Activated T-helper 17 cell treated with anti-CD3 and anti-CD28 coated beads, Interleukin-2, amount 50 U/mL, for 72 hours (primary cell): ENCODE measurements around the gene MSRB1. TPM values are rescaled to one million over a fixed set of nuclear protein-coding genes. Genes with fewer than 3 reads are reported as not detected.
A peak's percentile ranks its signal among the peaks of the same experiment; 100 is the strongest.
"Not testable (repeated sequence)": the region's sequence is repeated elsewhere in the genome, so short reads cannot be mapped to it uniquely, and the experiment has no call there.

ENCODE experiments used
- ATAC-seq: fragments of 150-1000 bp; cut with Tn5 transposase; replicated peaks from 2 replicates; pipeline ENCODE4 v1.10.0; 2021; ENCODE audit warnings: mild to moderate bottlenecking, moderate library complexity
- H3K27ac Mint-ChIP-seq: one replicate; pipeline ENCODE4 v1.8.0; 2022; ENCODE audit warnings: mixed read lengths
- H3K27me3 Mint-ChIP-seq: one replicate; pipeline ENCODE4 v1.8.0; 2022; ENCODE audit warnings: mixed read lengths
- H3K36me3 Mint-ChIP-seq: one replicate; pipeline ENCODE4 v1.8.0; 2022; ENCODE audit warnings: low read depth, mild to moderate bottlenecking, mixed read lengths
- H3K4me1 Mint-ChIP-seq: one replicate; pipeline ENCODE4 v1.8.0; 2022; ENCODE audit warnings: mixed read lengths
- H3K4me3 Mint-ChIP-seq: one replicate; pipeline ENCODE4 v1.8.0; 2022; ENCODE audit warnings: mild to moderate bottlenecking, mixed read lengths
- H3K9me3 Mint-ChIP-seq: one replicate; pipeline ENCODE4 v1.8.0; 2022; ENCODE audit warnings: mixed read lengths
- total RNA-seq, 2 donors: library from RNA; stranded (reverse); gene quantifications; one replicate each; pipeline ENCODE4 v1.2.3, GENCODE V29; 2022

The MSRB1 gene
- total RNA-seq, 2 donors from 2014 or later: 31.5 to 34.3 TPM

DNA sequence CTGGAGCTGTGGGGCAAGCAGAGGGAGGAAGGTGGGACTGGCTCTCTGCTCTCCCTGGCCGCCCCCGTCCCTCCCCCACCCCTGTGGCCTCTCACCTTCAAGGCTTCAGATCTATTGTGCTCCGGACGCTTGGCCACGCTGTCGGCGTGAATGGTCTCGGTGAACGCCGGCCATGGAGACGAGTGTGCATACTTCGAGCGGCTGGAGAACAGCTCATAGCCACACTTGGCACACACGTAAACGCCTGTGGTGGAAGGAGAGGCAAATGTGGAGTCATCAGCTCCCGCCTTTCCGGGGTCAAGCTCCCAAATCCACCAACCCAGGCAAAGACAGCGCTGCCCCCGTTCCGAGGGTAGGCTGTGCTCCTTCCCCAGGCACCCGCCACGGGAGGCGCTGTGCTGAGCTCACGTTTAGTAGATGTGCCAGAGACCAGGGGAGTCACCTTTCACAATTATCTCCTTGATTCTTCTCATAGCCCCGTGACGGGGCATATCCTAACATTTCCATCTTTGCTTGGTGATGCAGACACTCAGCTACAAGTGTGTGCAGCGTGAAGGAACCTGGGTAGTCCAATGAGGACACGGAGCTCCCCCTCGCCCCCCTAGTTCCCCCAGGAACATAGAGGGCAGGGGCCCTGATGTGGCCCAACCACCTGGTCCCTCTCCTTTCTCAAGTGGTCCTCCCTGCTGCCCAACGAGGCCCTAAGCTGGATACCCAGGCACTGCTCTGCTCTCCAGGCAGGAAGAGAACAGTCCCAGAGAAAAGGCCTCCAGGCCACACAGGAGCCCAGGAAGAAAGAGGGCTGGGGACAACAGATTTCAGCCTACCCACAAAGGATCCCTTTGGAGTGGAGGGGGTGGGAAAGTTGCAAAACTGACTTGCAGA, 1.6 kb downstream of the MSRB1 start:
- Mint-ChIP-seq H3K4me3 (peak overlapping the region; percentile 86), H3K27ac (peak overlapping the region; percentile 70), H3K4me1 (peaks cover 12% of the 10 kb centered on the region), H3K27me3 (no peaks in the 10 kb centered on the region), H3K36me3 (peaks cover 37% of the 10 kb centered on the region), H3K9me3 (no peaks in the 10 kb centered on the region)
- ATAC-seq: no peak

DNA sequence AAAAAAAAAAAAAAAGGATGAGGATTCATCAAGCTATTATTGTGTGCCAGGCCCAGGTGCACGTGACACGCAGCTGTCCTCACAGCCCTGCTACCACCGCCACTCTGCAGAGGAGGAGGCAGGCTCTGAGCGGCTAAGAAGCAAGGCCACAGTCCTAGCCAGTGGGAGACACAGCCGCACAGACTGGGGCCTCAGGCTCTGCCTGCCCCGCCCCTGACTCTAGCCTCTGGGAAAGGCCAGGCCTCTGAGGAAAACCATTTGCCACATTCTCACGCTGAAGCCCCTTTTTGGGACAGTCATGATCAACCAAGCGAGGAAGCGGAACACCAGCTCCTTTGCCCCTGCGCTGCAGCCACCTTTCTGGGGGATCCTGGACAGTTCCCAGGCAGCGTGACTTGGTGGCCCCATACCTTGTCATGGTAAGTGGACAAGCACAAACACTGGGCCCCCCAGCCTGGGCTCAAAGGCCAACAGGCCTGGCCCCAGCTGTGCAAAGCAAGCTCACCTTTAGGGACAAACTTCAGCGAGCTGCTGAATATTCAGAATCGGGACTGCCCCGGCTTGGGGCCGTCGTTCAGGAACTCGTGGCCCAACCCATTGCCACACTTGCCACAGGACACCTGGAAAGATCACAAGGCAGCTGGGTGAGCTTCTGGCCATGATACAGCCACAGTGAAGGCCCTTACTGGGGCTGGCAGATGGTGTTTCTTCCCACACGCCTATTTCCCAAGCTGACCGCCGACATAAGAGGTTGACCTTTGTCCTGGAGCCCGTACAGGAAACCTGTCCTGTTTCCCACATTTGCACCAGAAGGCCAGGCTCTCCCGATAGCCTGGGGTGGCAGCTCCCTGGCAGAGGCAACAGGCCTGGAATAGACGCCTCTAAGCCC, 2.5 kb downstream of the MSRB1 start:
- Mint-ChIP-seq H3K4me3 (no peak overlapping the region), H3K9me3 (no peaks in the 10 kb centered on the region), H3K27ac (no peak overlapping the region), H3K27me3 (no peaks in the 10 kb centered on the region), H3K36me3 (peaks cover 37% of the 10 kb centered on the region), H3K4me1 (peaks cover 12% of the 10 kb centered on the region)
- ATAC-seq: no peak

DNA sequence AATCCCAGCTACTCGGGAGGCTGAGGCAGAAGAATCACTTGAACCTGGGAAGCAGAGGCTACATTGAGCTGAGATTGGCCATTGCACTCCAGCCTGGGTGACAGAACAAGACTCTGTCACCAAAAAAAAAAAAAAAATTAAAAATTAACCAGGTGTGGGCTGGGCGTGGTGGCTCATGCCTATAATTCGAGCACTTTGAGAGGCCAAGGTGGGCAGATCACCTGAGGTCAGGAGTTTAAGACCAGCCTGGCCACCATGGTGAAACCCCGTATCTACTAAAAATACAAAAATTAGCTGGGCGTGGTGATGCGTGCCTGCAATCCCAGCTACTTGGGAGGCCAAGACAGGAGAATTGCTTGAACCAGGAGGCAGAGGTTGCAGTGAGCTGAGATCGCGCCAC, 3.2 kb downstream of the MSRB1 start:
- not testable (repeated sequence) for H3K9me3 Mint-ChIP-seq, H3K27ac Mint-ChIP-seq, ATAC-seq, H3K4me3 Mint-ChIP-seq, H3K27me3 Mint-ChIP-seq
- Mint-ChIP-seq H3K36me3 (peaks cover 37% of the 10 kb centered on the region), H3K4me1 (peaks cover 12% of the 10 kb centered on the region)

DNA sequence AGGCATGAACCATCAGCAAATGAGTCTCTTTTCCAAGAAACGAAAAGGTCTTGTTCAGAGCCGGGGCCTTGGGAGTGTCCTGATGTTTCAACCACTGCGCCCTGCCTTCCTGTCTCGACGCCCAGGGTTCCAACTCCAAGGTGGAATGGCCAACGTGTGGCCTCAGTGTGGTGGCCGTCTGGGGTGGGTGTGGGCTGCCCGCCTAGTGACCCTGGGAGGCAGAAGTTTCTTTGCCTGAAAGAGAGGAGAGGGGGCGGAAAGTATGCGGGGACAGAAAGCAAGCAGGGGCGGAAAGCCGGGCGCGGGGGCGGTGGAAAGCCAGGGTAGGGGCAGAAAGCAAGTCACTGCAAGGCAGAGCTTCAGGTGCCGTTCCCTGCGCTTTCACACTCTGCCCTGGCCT, 4.1 kb downstream of the MSRB1 start:
- no peak overlapping the region for H3K4me3 Mint-ChIP-seq
- H3K27ac Mint-ChIP-seq: no peak overlapping the region
- H3K27me3 Mint-ChIP-seq: no peaks in the 10 kb centered on the region
- H3K4me1 Mint-ChIP-seq: peaks cover 5% of the 10 kb centered on the region
- no peaks in the 10 kb centered on the region for H3K9me3 Mint-ChIP-seq
- ATAC-seq: no peak
- peaks cover 37% of the 10 kb centered on the region for H3K36me3 Mint-ChIP-seq

DNA sequence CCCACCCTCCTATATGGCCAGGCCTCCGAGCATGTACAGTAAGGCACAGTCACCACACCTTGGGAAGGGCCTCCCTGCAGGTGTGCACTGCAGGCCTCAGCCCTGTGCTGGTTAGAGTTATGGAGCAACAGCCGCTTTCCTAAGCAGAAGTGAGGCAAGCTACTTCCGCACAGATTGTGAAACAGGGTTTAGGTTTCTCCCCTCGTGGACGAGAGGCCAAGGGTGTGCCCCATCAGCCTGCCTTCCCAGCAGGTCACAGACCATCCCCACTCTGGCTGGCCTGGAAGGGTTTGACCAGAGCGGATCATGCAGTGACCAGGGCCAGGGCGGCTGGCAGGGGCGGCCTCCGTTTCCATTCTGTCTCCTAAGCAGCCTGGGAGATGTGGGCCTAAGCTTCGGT, 4.7 kb downstream of the MSRB1 start:
- no peak for ATAC-seq
- Mint-ChIP-seq H3K4me3 (no peak overlapping the region), H3K9me3 (no peaks in the 10 kb centered on the region), H3K36me3 (peaks cover 37% of the 10 kb centered on the region), H3K4me1 (peaks cover 5% of the 10 kb centered on the region), H3K27ac (no peak overlapping the region), H3K27me3 (no peaks in the 10 kb centered on the region)

DNA sequence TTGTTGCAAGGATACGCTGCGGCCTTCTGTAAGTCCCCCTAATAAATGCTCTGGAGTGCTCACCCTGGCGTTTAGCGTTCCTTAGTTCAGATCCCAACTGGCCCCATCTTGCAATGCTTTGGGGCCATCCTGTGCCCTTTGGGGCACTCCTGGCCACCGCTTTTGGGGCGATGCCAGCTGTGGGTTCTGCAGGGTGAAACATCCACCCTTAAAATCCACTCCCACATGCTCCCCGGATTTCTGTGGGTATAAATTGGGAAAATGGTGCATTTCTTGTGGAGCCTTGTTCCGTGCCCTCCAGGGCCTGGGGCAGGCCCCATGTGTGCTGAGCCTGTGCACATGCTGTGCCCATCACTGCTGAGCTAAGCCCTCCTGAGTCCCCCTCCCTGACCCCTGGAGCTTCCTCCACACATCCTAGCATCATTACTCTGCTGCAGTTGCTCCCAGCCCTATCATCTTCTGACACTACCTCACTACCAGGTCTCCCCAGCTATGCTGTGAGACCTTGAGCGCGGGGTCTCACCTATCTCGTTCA, 6.0 kb downstream of the MSRB1 start:
- no peak for ATAC-seq
- H3K27me3 Mint-ChIP-seq: no peaks in the 10 kb centered on the region
- peaks cover 5% of the 10 kb centered on the region for H3K4me1 Mint-ChIP-seq
- H3K27ac Mint-ChIP-seq: no peak overlapping the region
- peaks cover 37% of the 10 kb centered on the region for H3K36me3 Mint-ChIP-seq
- no peak overlapping the region for H3K4me3 Mint-ChIP-seq
- no peaks in the 10 kb centered on the region for H3K9me3 Mint-ChIP-seq

DNA sequence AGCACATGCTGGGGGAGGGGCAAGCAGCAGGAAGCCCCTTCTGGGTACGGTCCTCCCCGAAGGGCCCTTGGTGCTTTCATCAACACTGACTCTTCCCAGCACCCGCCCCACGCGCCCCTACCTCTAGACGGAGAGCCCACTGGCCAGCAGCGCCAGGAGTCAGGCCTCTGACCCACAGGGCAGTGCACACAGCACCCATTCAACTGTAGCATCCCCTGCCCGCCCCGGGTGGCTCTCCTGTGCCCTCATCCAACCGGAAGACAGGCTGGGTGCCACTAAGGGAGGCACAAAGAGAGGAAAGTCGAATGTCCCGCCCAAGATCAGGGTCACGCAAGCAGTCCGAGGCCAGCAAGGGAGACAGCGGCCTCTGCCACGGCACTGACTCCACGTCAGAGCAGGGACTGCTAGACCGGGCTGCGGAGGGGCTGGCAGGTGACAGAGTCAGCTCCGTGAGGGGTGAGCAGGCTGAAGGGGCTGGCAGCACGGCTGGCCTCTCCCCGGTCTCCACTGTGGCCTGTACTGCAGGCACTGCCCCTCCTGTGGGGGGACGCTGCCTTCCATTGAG, 9.8 kb downstream of the MSRB1 start:
- Mint-ChIP-seq H3K4me3 (no peak overlapping the region), H3K27me3 (no peaks in the 10 kb centered on the region), H3K36me3 (peaks cover 5% of the 10 kb centered on the region), H3K9me3 (no peaks in the 10 kb centered on the region), H3K4me1 (no peaks in the 10 kb centered on the region), H3K27ac (no peak overlapping the region)
- ATAC-seq: no peak

DNA sequence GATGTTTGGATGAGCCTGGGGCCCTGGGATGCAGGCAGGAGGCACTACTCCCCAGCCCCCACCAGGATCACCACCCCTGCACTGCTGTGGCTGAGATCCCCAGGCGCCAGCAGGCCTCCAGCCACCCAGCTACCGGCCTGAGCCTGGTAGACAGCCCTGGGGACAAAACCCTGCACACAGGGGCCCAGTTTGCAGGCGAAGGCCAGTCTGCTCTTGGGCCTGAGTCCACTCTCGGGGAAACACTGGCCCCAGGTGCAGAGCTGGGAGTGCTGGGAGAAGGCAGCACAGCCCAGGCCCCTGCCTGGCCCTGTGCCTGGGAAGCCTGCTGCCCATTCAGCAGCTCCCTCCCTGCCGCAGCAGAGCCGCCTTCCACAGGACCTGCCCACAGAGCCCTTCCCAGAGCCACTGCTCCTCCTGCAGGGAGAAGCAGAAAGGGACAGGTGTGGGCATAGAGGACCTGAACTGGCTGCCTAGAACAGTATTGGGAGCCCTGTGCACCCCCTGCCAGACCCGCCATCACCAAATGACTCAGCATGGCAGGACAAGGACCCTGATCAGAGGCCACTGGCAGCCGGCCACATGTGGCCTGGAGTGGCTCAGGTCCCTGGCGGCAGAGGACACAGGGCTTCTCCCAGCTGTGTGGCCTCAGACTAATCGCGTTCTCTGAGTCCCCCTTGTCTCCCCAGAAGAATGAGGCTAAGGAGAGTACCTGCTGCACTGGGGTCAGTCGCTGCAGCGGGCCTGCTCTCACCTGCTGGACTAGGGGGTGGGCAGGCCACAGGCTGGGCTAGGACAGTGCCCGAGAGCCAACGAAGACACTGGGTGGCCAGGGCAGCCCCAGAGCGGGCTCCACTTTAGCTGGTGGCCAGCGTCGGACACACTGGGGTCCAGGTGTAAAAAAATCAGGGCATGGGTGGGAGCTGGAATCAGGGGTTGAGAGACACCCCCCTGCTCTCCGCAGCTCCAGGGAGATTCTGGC, 10.7 kb downstream of the MSRB1 start:
- Mint-ChIP-seq H3K27me3 (no peaks in the 10 kb centered on the region), H3K4me3 (no peak overlapping the region), H3K27ac (no peak overlapping the region), H3K4me1 (no peaks in the 10 kb centered on the region), H3K9me3 (no peaks in the 10 kb centered on the region), H3K36me3 (no peaks in the 10 kb centered on the region)
- ATAC-seq: no peak

DNA sequence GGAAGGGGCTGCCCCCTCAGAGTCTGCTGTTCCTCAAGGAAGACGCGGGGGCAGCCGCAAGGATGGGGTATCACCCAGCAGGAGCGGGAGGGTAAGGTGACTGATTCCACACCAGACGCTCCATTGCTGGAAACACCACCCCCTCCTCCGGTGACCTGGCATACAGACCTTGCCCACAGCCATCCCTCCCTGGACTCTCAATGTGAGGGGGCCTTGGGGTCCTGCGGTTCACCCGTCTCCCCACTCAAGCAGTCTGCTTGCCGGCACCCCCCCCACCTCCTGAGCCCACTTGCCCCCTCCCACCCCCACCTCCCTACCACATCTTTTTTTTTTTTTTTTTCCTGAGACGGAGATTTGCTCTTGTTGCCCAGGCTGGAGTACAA, 12.7 kb downstream of the MSRB1 start:
- no peaks in the 10 kb centered on the region for H3K36me3 Mint-ChIP-seq
- no peaks in the 10 kb centered on the region for H3K27me3 Mint-ChIP-seq
- no peak overlapping the region for H3K27ac Mint-ChIP-seq
- ATAC-seq: no peak
- H3K9me3 Mint-ChIP-seq: no peaks in the 10 kb centered on the region
- H3K4me3 Mint-ChIP-seq: peak overlapping the region; percentile 41
- H3K4me1 Mint-ChIP-seq: no peaks in the 10 kb centered on the region

DNA sequence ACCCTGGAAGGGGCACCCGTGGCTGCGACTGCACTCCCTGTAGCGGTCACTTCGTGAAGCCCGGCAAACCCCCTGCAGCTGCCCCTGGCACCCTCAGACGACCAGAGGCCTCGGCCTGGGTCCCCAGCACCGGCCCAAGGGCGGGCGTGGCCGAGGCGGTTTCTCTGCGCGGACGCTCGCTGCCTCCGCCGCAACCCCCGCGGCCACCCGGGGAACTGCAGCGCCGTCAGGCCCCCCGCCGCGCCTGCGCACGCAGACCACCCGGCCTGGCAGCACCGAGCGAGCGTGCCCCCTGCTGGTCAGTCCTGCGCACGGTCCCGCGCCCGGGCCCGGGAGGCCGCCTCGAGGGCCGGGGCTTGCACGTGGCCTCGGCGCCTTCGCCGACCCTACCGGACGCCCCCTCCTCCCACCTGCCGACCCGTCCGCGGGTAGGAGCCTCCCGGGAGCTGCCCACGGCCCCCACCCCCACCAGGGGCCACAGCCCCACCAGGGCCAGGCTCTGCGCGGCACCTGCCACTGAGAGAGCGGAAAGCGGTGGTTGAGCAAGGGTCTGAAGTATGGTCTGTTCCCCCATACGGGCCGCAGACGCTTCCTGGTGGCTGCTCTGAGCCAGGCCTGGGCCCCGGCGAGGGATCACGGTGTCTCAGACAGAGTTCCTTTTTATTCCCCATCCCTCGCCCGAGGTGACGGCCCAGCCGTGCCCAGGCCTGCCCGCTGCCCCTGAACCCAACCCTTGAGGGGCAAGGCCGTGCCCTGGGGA, 13.2 kb downstream of the MSRB1 start:
- H3K27ac Mint-ChIP-seq: no peak overlapping the region
- peak overlapping the region; percentile 66 for H3K4me3 Mint-ChIP-seq
- no peaks in the 10 kb centered on the region for H3K36me3 Mint-ChIP-seq
- H3K4me1 Mint-ChIP-seq: no peaks in the 10 kb centered on the region
- H3K27me3 Mint-ChIP-seq: no peaks in the 10 kb centered on the region
- peak; percentile 89 for ATAC-seq
- no peaks in the 10 kb centered on the region for H3K9me3 Mint-ChIP-seq

DNA sequence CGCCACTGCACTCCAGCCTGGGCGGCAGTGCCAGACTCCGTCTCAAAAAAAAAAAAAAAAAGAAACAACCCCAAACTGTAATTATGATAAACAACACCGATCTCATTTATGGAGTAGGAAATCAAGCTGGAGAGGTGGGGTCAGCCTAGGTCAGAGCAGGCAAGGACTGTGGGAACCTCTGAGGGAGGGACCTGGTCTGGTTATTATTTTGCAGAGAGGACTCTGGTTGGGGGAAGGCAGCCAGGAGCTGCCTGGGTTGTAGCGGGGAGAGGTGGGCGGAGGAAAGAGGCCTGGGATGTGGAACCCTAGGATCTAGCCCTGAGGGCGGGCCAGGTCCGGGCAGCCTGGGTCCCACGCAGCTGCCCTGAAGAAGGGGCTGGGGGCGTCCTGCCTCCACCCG, 13.9 kb downstream of the MSRB1 start:
- peak overlapping the region; percentile 66 for H3K4me3 Mint-ChIP-seq
- H3K27me3 Mint-ChIP-seq: no peaks in the 10 kb centered on the region
- H3K36me3 Mint-ChIP-seq: no peaks in the 10 kb centered on the region
- peak overlapping the region; percentile 65 for H3K27ac Mint-ChIP-seq
- no peaks in the 10 kb centered on the region for H3K9me3 Mint-ChIP-seq
- no peaks in the 10 kb centered on the region for H3K4me1 Mint-ChIP-seq
- ATAC-seq: peak; percentile 37

DNA sequence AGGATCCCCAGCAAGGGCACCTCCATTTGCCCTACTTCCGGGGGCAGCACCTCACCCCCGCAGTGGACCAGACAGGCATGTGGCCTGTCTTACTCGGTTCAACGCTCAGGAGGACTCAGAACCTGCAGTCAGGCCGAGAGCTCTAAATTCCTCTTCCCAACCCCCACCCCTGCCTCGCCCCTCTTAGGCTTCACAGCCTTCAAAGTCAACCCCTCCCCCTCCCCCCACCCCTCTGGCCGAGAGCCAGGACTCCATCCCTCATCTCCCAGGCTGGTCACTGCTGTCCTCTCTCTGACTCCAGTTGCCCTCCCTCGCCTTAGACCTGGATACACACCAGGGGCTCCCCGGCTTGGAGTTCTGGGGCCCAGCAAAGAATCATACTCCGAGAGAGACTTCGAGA, 16.7 kb downstream of the MSRB1 start:
- H3K27me3 Mint-ChIP-seq: peaks cover 15% of the 10 kb centered on the region
- no peak for ATAC-seq
- no peaks in the 10 kb centered on the region for H3K4me1 Mint-ChIP-seq
- H3K36me3 Mint-ChIP-seq: no peaks in the 10 kb centered on the region
- H3K4me3 Mint-ChIP-seq: no peak overlapping the region
- H3K27ac Mint-ChIP-seq: no peak overlapping the region
- no peaks in the 10 kb centered on the region for H3K9me3 Mint-ChIP-seq

DNA sequence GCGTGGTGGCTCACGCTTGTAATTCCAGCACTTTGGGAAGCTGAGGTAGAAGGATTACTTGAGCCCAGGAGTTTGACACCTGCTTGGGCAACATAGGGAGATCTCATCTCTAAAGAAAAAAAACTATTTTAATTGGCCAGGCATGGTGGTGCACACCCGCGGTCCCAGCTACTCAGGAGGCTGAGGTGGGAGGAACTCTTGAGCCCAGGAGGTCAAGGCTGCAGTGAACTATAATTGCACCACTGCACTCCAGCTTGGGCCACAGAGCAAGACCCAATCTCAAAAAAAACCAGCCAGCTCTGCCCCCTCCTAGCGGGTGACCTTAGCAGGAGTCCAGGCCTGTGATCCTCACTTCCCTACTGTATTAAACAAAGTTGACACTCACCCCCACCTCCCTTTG, 18.9 kb downstream of the MSRB1 start:
- ATAC-seq: no peak
- H3K36me3 Mint-ChIP-seq: no peaks in the 10 kb centered on the region
- H3K4me3 Mint-ChIP-seq: no peak overlapping the region
- H3K4me1 Mint-ChIP-seq: no peaks in the 10 kb centered on the region
- H3K27ac Mint-ChIP-seq: no peak overlapping the region
- peaks cover 25% of the 10 kb centered on the region for H3K27me3 Mint-ChIP-seq
- H3K9me3 Mint-ChIP-seq: no peaks in the 10 kb centered on the region
